Raji (cell line): Measurements from ENCODE around the gene CELF4.

Experiments used
- POLR2A ChIP-seq: IDR thresholded peaks from 2 replicates; pipeline ENCODE4 v1.6.1; 2011; ENCODE audit warnings: low read depth, low read length, control low read depth; ENCODE audit not compliant: insufficient read depth

Gene CELF4

GRCh38 chr18:37389684-37390368 is 175.8 kb downstream of the CELF4 start:
- no peak for TF ChIP-seq POLR2A

GRCh38 chr18:37389041-37389440 is 176.6 kb downstream of the CELF4 start:
- TF ChIP-seq POLR2A = no peak

GRCh38 chr18:37388413-37388812 is 177.2 kb downstream of the CELF4 start:
- TF ChIP-seq POLR2A = no peak

GRCh38 chr18:37385846-37386778 is 179.5 kb downstream of the CELF4 start:
- TF ChIP-seq POLR2A = no peak

GRCh38 chr18:37383846-37384595 is 181.6 kb downstream of the CELF4 start:
- no peak for TF ChIP-seq POLR2A

GRCh38 chr18:37383036-37383785 is 182.4 kb downstream of the CELF4 start:
- TF ChIP-seq POLR2A = no peak

- no peak for TF ChIP-seq POLR2A
Observed at GRCh38 chr18:37381554-37381953, 184.0 kb downstream of the CELF4 start.

- no peak for TF ChIP-seq POLR2A
Observed at GRCh38 chr18:37380546-37381110, 185.0 kb downstream of the CELF4 start.

- no peak for TF ChIP-seq POLR2A
Observed at GRCh38 chr18:37378336-37379010, 187.1 kb downstream of the CELF4 start.

- no peak for TF ChIP-seq POLR2A
Observed at GRCh38 chr18:37375181-37375580, 190.4 kb downstream of the CELF4 start.

- no peak for TF ChIP-seq POLR2A
Observed at GRCh38 chr18:37368110-37368954, 197.3 kb downstream of the CELF4 start.

GRCh38 chr18:37364237-37364636 is 201.4 kb downstream of the CELF4 start:
- no peak for TF ChIP-seq POLR2A
